ENCODE data around the gene HHIPL1. TPM values are rescaled to one million over a fixed set of nuclear protein-coding genes. Genes with fewer than 3 reads are reported as not detected.

The HHIPL1 gene
- total and polyA plus RNA-seq, 2 experiments from 2014 or later: 0.83 to 1.2 TPM

- Histone ChIP-seq H3K4me3 (no peak overlapping the region), H3K4me1 (ENCODE audit: low read depth) (no peaks in the 10 kb centered on the region), H3K36me3 (no peaks in the 10 kb centered on the region), H3K27ac (no peak overlapping the region), H3K27me3 (no peaks in the 10 kb centered on the region), H3K9me3 (ENCODE audit: low read depth) (no peaks in the 10 kb centered on the region)
- TF ChIP-seq CTCF (IDR thresholded peaks at IDR 0.05; ENCODE audit: low read depth, low read length): no peak
- no peak for DNase-seq (ENCODE audit: low read depth in 1 of 2, low spot score in 1 of 2)
These were observed 12.4 kb upstream of the HHIPL1 start for GRCh38 chr14:99632410-99633035.

GRCh38 chr14:99633141-99633540, 11.8 kb upstream of the HHIPL1 start:
- no peaks in the 10 kb centered on the region for H3K27me3 ChIP-seq
- no peak overlapping the region for H3K4me3 ChIP-seq
- no peaks in the 10 kb centered on the region for H3K36me3 ChIP-seq
- H3K27ac ChIP-seq: no peak overlapping the region
- DNase-seq (ENCODE audit: low read depth in 1 of 2, low spot score in 1 of 2): no peak
- no peak for TF ChIP-seq CTCF (IDR thresholded peaks at IDR 0.05; ENCODE audit: low read depth, low read length)
- H3K9me3 ChIP-seq (ENCODE audit: low read depth): no peaks in the 10 kb centered on the region
- H3K4me1 ChIP-seq (ENCODE audit: low read depth): no peaks in the 10 kb centered on the region

GRCh38 chr14:99633918-99634317, 11.0 kb upstream of the HHIPL1 start:
- Histone ChIP-seq H3K9me3 (ENCODE audit: low read depth) (no peaks in the 10 kb centered on the region), H3K36me3 (no peaks in the 10 kb centered on the region), H3K4me3 (no peak overlapping the region), H3K27ac (no peak overlapping the region), H3K27me3 (no peaks in the 10 kb centered on the region), H3K4me1 (ENCODE audit: low read depth) (no peaks in the 10 kb centered on the region)
- DNase-seq (ENCODE audit: low read depth in 1 of 2, low spot score in 1 of 2): no peak
- no peak for TF ChIP-seq CTCF (IDR thresholded peaks at IDR 0.05; ENCODE audit: low read depth, low read length)

- Histone ChIP-seq H3K4me3 (no peak overlapping the region), H3K36me3 (no peaks in the 10 kb centered on the region), H3K4me1 (ENCODE audit: low read depth) (no peaks in the 10 kb centered on the region), H3K27me3 (no peaks in the 10 kb centered on the region), H3K27ac (no peak overlapping the region), H3K9me3 (ENCODE audit: low read depth) (no peaks in the 10 kb centered on the region)
- TF ChIP-seq CTCF (IDR thresholded peaks at IDR 0.05; ENCODE audit: low read depth, low read length): no peak
- no peak for DNase-seq (ENCODE audit: low read depth in 1 of 2, low spot score in 1 of 2)
These were observed 10.5 kb upstream of the HHIPL1 start for GRCh38 chr14:99634443-99634842.

- Histone ChIP-seq H3K4me3 (no peak overlapping the region), H3K27ac (no peak overlapping the region), H3K36me3 (no peaks in the 10 kb centered on the region), H3K27me3 (no peaks in the 10 kb centered on the region), H3K9me3 (ENCODE audit: low read depth) (no peaks in the 10 kb centered on the region), H3K4me1 (ENCODE audit: low read depth) (no peaks in the 10 kb centered on the region)
- no peak for TF ChIP-seq CTCF (IDR thresholded peaks at IDR 0.05; ENCODE audit: low read depth, low read length)
- DNase-seq (ENCODE audit: low read depth in 1 of 2, low spot score in 1 of 2): no peak
These were observed 9.8 kb upstream of the HHIPL1 start for GRCh38 chr14:99635116-99635515.

Data from cardiac muscle cell (in vitro differentiated cells and primary cell).